Mesothelial cell of epicardium (in vitro differentiated cells): Measurements from ENCODE around the gene POLE. TPM values are rescaled to one million over a fixed set of nuclear protein-coding genes. Genes with fewer than 3 reads are reported as not detected.

Experiments used
- DNase-seq, 2 experiments: peaks; one replicate each; pipeline ENCODE4 v3.0.0; 2021; ENCODE audit warnings: low spot score in 2 of 2; ENCODE audit not compliant: unreplicated experiment in 2 of 2
- H3K27ac Mint-ChIP-seq: 2 replicates; pipeline ENCODE4 v1.8.0; 2021; ENCODE audit warnings: mixed read lengths
- H3K27me3 Mint-ChIP-seq: 2 replicates; pipeline ENCODE4 v1.8.0; 2021; ENCODE audit warnings: low read depth, mixed read lengths
- H3K36me3 Mint-ChIP-seq: 2 replicates; pipeline ENCODE4 v1.8.0; 2021; ENCODE audit warnings: mixed read lengths
- H3K4me1 Mint-ChIP-seq: 2 replicates; pipeline ENCODE4 v1.8.0; 2021; ENCODE audit warnings: mixed read lengths
- H3K4me3 Mint-ChIP-seq: 2 replicates; pipeline ENCODE4 v1.8.0; 2021; ENCODE audit warnings: mild to moderate bottlenecking, moderate library complexity, mixed read lengths
- H3K9me3 Mint-ChIP-seq: 2 replicates; pipeline ENCODE4 v1.8.0; 2021; ENCODE audit warnings: mixed read lengths
- total RNA-seq: library from RNA; stranded (reverse); gene quantifications from 3 replicates; pipeline ENCODE4 v1.2.1, GENCODE V29; 2021
- TF ChIP-seq, protein P1 (sequence below): fragments of 200-600 bp; sonication (generic); IDR thresholded peaks from one replicate; pipeline ENCODE4 v1.5.0; 2021; ENCODE audit warnings: antibody characterized with exemption; ENCODE audit not compliant: unreplicated experiment

POLE gene
- total RNA-seq, 1 donor from 2014 or later = 124 TPM

DNA sequence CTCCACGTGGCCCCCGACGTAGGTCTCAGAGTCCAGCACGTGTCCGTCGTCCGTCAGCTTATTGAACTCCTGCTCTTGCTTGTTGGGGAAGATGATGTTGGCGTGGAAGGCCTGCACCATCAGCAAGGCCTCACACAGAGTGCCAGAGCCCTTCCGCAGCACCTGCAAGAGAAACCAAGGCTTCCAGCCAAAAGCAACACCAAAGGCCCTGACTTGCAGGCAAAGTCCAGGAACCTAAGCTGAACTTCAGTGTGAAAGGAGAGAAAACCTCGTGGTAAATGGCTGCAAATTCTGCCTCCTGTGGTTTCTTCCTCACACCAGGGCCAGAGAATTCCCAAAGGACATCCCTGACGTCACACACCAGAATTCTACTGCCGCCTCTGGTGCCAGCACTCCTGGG, 14.5 kb downstream of the POLE start:
- H3K4me1 Mint-ChIP-seq = no peaks in the 10 kb centered on the region
- DNase-seq = no peak

DNA sequence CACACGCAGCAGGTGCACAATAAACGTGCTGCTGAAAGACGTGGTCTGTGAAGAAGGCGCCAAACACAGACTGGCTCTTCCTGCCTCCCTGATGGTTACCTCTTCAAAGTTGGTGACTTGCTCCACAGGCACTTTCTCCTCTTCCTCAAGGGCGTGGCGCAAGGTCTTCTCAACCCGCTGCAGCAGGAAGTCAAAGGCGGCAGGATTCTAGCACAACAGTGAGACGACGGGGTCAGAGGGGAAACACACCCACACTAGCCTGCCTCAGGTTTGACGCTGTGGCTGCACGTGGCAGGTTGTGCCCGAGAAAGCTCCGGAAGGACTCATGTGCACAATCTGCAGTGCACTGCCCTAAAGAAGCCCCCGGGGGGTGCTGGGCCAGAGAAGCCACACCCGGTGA, 15.0 kb downstream of the POLE start:
- TF ChIP-seq, protein P1, sequence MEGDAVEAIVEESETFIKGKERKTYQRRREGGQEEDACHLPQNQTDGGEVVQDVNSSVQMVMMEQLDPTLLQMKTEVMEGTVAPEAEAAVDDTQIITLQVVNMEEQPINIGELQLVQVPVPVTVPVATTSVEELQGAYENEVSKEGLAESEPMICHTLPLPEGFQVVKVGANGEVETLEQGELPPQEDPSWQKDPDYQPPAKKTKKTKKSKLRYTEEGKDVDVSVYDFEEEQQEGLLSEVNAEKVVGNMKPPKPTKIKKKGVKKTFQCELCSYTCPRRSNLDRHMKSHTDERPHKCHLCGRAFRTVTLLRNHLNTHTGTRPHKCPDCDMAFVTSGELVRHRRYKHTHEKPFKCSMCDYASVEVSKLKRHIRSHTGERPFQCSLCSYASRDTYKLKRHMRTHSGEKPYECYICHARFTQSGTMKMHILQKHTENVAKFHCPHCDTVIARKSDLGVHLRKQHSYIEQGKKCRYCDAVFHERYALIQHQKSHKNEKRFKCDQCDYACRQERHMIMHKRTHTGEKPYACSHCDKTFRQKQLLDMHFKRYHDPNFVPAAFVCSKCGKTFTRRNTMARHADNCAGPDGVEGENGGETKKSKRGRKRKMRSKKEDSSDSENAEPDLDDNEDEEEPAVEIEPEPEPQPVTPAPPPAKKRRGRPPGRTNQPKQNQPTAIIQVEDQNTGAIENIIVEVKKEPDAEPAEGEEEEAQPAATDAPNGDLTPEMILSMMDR = no peak
- no peak for DNase-seq
- peaks cover 44% of the 10 kb centered on the region for H3K36me3 Mint-ChIP-seq
- H3K27me3 Mint-ChIP-seq = no peaks in the 10 kb centered on the region
- H3K27ac Mint-ChIP-seq = no peak overlapping the region
- no peaks in the 10 kb centered on the region for H3K9me3 Mint-ChIP-seq
- H3K4me3 Mint-ChIP-seq = no peak overlapping the region
- no peaks in the 10 kb centered on the region for H3K4me1 Mint-ChIP-seq

More for the DNA sequence above, 14.5 kb downstream of the POLE start:
- Mint-ChIP-seq H3K4me3 (no peak overlapping the region), H3K36me3 (peaks cover 46% of the 10 kb centered on the region), H3K9me3 (no peaks in the 10 kb centered on the region), H3K27me3 (no peaks in the 10 kb centered on the region), H3K27ac (no peak overlapping the region)
- TF ChIP-seq, protein P1 = no peak

DNA sequence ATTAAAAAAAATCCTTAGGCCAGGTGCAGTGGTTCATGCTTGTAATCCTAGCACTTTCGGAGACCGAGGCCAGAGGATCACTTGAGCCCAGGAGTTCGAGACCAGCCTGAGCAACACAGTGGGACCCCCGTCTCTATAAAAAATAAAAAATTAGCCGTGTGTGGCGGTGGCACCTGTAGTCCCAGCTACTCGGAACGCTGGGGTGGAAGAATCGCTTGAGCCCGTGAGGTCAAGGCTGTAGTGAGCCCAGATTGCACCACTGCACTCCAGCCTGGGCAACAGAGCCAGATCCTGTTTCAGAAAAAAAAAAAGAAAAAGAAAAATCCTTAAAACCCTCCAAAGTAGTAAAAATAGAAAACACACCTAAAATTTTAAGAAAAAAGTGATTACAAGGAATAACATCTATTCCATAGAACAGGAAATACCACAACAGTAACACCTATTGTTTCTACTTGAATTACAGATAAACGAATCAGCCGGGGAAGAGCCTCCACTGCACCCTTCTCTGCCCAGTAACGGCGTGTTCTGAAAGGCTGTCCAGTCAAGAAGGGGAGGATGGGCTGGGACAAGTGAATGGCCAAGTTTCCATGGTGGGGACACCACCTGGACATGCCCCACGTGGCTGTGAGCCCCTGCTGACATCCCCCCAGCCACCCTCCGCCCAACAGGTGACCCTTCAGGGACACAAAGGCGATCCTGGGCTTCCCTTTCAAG, 17.8 kb downstream of the POLE start:
- Mint-ChIP-seq H3K27me3 (no peaks in the 10 kb centered on the region), H3K36me3 (peaks cover 49% of the 10 kb centered on the region), H3K27ac (no peak overlapping the region), H3K9me3 (no peaks in the 10 kb centered on the region), H3K4me3 (no peak overlapping the region), H3K4me1 (no peaks in the 10 kb centered on the region)
- TF ChIP-seq, protein P1 = no peak
- no peak for DNase-seq

DNA sequence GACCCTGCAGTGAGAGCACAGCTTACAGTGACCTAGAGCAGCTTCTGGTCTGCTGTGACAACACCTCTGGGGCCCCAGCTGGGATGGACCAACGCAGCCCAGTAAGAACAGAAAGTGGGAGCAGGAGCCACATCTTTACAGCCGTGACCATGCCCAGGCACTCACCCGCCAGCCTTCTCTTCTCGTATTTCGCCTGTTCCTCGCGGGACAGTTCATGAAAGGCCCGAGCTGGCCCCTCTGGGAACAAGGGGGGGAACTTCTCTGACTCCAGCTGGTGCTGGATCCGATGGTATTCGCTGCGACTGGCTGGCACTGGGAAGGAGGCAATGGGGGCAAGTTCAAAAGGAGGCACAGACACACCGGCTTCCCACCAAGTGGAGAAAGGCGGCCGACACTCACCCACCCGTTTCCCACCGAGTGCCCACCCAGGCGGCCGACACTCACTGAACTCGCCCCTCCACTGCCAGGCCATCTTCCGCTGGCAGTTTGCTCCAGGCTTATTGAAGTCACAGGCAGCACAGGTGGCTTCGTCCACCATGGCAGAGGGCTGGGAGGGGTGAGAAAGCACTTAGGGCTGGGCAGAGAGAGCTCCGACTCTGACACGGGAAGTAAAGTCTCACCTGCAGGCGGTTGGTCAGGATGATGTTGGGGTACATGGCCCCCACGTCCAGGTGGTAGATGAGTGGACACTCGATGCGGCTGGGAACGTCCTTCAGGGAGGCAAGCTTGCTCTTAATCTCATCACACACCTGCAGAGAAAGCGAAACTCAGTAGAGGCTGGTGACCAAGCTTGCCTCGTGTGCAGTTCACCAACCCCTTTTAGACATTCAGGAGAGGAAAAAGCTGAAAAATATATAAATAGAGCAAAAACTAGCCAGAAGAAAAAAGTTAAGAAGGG, 18.7 kb downstream of the POLE start:
- Mint-ChIP-seq H3K9me3 (no peaks in the 10 kb centered on the region), H3K27ac (no peak overlapping the region), H3K4me1 (no peaks in the 10 kb centered on the region), H3K4me3 (no peak overlapping the region), H3K36me3 (peaks cover 51% of the 10 kb centered on the region), H3K27me3 (no peaks in the 10 kb centered on the region)
- TF ChIP-seq, protein P1 = no peak
- DNase-seq = no peak

DNA sequence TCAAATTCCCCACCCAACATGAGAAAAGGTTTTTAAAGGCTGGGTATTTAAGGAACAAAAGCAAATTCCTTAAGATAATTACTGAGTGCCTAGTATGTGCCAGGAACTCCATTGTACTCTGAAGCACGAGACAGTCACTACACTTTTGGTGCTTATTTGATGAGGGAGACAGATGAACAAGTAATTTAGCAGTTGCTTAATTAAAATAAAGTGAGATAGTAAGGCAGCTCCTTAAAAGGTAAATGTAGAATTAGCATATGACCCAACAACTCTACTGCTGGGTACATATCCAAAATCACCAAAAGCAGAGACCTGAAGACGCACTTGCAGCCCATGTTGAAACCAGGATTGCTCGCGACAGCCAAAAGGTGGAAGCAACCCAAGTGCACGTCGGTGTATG, 21.3 kb downstream of the POLE start:
- Mint-ChIP-seq H3K4me1 (no peaks in the 10 kb centered on the region), H3K36me3 (peaks cover 51% of the 10 kb centered on the region), H3K4me3 (no peak overlapping the region), H3K27me3 (no peaks in the 10 kb centered on the region), H3K9me3 (no peaks in the 10 kb centered on the region), H3K27ac (no peak overlapping the region)
- no peak for DNase-seq
- TF ChIP-seq, protein P1 = no peak
